Panc1 (cell line): ENCODE data around the gene NARF.

Source experiments
- POLR2AphosphoS5 ChIP-seq: IDR thresholded peaks from 2 replicates; pipeline ENCODE4 v1.6.1; 2012; ENCODE audit warnings: mild to moderate bottlenecking, low read depth, low read length, moderate library complexity
- SIN3A ChIP-seq: IDR thresholded peaks from 2 replicates; pipeline ENCODE4 v1.6.1; 2012; ENCODE audit warnings: low read depth, mild to moderate bottlenecking, low read length, moderate library complexity, borderline replicate concordance; ENCODE audit not compliant: insufficient read depth
- TCF7L2 ChIP-seq: IDR thresholded peaks from 2 replicates; pipeline ENCODE4 v1.6.1; 2011; ENCODE audit warnings: mild to moderate bottlenecking, low read depth, low read length, inconsistent platforms
- TF ChIP-seq, protein P1 (sequence below): fragments of 450-650 bp; IDR thresholded peaks from 2 replicates; pipeline ENCODE4 v1.5.1; 2017; ENCODE audit warnings: mild to moderate bottlenecking
- TF ChIP-seq, protein P2 (sequence below), 2 experiments: IDR thresholded peaks; 2 replicates each; pipeline ENCODE4 v1.6.1; 2011 to 2012; ENCODE audit warnings: low read depth in 2 of 2, control low read depth in 1 of 2, low read length in 1 of 2, mild to moderate bottlenecking in 1 of 2, moderate library complexity in 1 of 2; ENCODE audit not compliant: insufficient read depth in 1 of 2

DNA sequence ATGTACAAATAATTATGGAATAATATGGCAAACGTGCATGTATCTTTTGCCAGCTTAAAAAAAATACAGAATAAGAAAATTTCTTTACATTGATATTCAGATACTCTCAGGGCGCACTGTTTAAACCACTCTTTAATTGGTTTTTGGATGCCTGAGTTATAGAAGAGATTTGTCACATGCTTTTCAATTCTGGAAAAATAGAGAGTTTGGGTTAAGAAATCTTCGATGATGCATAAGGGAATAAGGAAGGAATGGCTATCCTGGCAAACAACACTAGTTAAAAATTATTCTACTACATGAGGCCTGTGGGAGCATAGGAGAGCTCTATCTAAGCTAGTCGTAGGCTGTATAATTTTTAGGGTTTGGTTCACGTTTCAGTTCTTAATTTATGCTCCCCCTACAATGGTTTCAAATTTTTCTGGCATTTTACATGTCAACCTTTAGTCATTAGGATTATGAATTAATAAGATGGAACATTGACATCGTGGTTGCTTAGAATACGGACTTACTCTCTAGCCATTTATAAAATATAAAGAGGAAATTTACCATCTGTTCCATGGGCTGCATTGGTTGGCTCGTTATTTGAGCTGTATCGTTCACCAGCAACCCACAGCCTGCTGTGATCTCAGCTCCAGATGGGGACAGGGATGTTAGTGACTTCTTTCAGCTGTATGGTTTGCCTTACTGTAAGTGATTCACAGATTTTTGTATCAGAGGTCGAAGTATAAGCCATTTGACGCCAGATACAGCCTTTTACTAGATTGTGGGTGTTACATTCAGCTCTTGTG is 15.9 kb downstream of the NARF start:
- TF ChIP-seq POLR2AphosphoS5 (no peak), TCF7L2 (no peak), SIN3A (no peak)
- TF ChIP-seq, protein P1, sequence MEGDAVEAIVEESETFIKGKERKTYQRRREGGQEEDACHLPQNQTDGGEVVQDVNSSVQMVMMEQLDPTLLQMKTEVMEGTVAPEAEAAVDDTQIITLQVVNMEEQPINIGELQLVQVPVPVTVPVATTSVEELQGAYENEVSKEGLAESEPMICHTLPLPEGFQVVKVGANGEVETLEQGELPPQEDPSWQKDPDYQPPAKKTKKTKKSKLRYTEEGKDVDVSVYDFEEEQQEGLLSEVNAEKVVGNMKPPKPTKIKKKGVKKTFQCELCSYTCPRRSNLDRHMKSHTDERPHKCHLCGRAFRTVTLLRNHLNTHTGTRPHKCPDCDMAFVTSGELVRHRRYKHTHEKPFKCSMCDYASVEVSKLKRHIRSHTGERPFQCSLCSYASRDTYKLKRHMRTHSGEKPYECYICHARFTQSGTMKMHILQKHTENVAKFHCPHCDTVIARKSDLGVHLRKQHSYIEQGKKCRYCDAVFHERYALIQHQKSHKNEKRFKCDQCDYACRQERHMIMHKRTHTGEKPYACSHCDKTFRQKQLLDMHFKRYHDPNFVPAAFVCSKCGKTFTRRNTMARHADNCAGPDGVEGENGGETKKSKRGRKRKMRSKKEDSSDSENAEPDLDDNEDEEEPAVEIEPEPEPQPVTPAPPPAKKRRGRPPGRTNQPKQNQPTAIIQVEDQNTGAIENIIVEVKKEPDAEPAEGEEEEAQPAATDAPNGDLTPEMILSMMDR = no peak
- TF ChIP-seq, protein P2, sequence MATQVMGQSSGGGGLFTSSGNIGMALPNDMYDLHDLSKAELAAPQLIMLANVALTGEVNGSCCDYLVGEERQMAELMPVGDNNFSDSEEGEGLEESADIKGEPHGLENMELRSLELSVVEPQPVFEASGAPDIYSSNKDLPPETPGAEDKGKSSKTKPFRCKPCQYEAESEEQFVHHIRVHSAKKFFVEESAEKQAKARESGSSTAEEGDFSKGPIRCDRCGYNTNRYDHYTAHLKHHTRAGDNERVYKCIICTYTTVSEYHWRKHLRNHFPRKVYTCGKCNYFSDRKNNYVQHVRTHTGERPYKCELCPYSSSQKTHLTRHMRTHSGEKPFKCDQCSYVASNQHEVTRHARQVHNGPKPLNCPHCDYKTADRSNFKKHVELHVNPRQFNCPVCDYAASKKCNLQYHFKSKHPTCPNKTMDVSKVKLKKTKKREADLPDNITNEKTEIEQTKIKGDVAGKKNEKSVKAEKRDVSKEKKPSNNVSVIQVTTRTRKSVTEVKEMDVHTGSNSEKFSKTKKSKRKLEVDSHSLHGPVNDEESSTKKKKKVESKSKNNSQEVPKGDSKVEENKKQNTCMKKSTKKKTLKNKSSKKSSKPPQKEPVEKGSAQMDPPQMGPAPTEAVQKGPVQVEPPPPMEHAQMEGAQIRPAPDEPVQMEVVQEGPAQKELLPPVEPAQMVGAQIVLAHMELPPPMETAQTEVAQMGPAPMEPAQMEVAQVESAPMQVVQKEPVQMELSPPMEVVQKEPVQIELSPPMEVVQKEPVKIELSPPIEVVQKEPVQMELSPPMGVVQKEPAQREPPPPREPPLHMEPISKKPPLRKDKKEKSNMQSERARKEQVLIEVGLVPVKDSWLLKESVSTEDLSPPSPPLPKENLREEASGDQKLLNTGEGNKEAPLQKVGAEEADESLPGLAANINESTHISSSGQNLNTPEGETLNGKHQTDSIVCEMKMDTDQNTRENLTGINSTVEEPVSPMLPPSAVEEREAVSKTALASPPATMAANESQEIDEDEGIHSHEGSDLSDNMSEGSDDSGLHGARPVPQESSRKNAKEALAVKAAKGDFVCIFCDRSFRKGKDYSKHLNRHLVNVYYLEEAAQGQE (IDR thresholded peaks at IDR 0.05; ENCODE audit: insufficient read depth in 1 of 2, low read depth in 2 of 2, low read length in 1 of 2) = no peak
